GM19452 (cell line): ENCODE results near the gene INTS7.
"Not testable (repeated sequence)": the region's sequence is repeated elsewhere in the genome, so short reads cannot be mapped to it uniquely, and the experiment has no call there.

Experiments used
- ATAC-seq: cut with Tn5 transposase; IDR thresholded peaks from one replicate; pipeline ENCODE4 v1.9.1; 2021; ENCODE audit not compliant: unreplicated experiment

INTS7 gene

GRCh38 chr1:211937422-211937821 lies 97.9 kb downstream of the INTS7 start:
- not testable (repeated sequence) for ATAC-seq

- peak; percentile 72 for ATAC-seq
These were observed 99.8 kb downstream of the INTS7 start for GRCh38 chr1:211935448-211935970.

GRCh38 chr1:211933946-211934714 lies 101.2 kb downstream of the INTS7 start:
- ATAC-seq, result no peak

DNA sequence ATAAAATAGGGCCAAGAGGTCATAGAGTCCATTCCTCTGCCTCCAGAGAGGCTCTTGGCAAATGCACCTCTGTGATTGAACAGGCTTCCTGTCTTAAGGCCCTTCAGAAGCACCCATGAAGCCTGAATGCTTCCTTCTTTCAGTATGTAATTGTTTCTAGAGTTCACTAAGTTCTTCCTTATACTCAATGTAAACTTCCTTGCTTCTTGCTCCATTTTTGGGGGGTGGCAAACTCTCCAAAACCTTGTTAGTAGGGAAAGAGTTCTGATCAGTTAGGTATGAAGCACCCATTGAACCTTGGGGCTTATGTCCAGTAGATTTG lies 102.5 kb downstream of the INTS7 start:
- ATAC-seq, result no peak

DNA sequence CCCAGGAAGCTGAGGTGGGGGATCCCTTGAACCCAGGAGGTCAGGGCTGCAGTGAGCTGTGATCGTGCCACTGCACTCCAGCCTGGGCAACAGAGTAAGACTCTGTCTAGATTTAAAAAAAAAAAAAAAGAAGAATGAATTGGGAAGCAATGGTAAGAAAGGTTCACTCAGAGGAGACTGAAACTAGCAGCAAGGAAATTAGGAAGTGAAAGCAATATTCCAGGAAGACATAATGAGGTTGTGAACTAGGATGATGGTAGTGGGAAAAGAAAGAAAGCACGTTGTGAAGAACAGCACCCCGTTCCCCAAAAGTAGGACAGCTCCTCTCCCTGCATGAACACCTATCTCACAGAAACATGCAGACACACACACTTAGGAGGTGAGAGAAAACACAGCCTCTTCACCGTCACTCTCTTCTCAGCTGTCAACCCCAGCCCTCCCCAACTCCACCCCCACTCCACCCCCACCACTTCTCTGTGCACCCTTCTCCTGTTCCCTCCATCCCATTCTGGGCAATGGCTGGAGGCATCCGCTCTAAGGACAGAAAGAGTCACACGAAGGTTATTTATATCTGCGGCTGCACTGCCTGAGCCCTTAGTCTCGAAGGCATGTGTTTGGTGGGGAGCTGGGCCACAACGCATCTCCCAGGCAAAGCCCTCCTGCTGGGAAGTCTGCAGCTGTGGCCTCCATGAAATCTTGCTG lies 103.0 kb downstream of the INTS7 start:
- no peak for ATAC-seq

DNA sequence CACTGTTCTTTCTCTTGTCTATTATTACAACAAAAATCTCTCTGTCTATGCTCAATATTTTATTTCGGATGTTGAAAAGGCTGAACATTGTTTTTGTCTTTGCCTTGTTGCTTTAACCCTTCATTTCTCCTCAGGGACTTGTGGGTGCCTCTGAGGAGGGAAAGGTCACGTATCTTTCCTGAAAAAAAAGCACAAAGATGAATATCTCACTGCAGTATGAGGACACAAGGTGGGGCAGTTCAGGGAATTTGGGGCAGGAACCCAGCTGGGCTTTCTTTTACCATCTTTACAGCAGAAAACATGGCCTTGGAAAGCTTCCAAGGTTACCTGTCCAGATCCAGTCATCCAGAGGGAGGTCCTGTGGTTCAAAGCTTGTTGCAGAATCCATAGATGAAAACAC lies 105.7 kb downstream of the INTS7 start:
- ATAC-seq, result no peak

- no peak for ATAC-seq
These were observed 106.2 kb downstream of the INTS7 start for GRCh38 chr1:211928993-211929637.

- no peak for ATAC-seq
These were observed 107.0 kb downstream of the INTS7 start for GRCh38 chr1:211928290-211928801.

GRCh38 chr1:211925016-211925415 lies 110.3 kb downstream of the INTS7 start:
- no peak for ATAC-seq

- no peak for ATAC-seq
These were observed 111.1 kb downstream of the INTS7 start for GRCh38 chr1:211924256-211924655.

- ATAC-seq, result no peak
These were observed 112.3 kb downstream of the INTS7 start for GRCh38 chr1:211923095-211923494.

DNA sequence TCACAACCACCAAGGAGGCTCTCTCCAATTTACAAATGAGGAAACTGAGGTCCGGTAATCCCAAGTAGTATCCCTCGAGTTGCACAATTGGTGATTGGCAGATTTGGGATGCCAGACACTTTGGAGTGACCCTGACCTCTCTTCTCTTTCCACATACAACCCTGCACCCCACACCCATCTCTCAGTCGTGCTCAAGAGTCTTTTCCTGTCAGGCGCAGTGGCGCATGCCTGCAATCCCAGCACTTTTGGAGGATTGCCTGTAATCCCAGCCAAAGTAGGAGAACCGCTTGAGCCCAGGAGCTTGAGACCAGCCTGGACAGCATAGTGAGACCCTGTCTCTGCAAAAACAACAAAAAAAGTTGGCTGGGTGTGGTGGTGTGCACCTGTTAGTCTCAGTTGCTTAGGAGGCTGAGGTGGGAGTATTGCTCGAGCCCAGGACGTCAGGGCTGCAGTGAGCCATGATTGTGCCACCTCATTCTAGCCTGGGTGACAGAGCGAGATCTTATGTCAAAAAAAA lies 113.7 kb downstream of the INTS7 start:
- no peak for ATAC-seq

GRCh38 chr1:211920602-211921226 lies 114.6 kb downstream of the INTS7 start:
- ATAC-seq, result no peak

GRCh38 chr1:211920141-211920572 lies 115.2 kb downstream of the INTS7 start:
- no peak for ATAC-seq

DNA sequence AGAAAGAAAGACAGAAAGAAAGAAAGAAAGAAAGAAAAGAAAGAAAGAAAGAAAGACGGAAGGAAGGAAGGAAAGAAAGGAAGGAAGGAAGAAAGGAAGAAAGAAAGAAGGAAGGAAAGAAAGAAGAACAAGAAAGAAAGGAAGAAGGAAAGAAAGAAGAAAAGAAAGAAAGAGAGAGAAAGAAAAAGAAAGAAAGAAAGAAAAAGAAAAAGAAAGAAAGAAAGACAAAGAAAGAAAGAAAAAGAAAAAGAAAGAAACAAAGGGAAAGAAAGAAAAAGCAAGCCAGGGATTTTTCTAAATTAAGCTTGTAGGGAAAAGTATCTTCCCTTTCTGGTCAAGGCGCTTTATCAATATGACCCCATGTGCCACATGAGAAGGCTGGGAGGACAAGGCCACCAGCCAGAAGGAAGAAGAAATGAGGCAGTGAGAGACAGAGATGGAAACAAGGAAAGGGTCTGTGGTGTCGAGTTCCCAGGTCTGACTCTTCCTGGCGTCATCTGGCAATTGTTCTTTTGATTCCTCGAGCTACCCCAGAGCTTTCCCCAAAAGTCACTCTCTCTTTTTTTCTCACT lies 116.4 kb downstream of the INTS7 start:
- ATAC-seq, result no peak

GRCh38 chr1:211916458-211916857 lies 118.9 kb downstream of the INTS7 start:
- ATAC-seq, result not testable (repeated sequence)

GRCh38 chr1:211915924-211916323 lies 119.4 kb downstream of the INTS7 start:
- ATAC-seq, result no peak

DNA sequence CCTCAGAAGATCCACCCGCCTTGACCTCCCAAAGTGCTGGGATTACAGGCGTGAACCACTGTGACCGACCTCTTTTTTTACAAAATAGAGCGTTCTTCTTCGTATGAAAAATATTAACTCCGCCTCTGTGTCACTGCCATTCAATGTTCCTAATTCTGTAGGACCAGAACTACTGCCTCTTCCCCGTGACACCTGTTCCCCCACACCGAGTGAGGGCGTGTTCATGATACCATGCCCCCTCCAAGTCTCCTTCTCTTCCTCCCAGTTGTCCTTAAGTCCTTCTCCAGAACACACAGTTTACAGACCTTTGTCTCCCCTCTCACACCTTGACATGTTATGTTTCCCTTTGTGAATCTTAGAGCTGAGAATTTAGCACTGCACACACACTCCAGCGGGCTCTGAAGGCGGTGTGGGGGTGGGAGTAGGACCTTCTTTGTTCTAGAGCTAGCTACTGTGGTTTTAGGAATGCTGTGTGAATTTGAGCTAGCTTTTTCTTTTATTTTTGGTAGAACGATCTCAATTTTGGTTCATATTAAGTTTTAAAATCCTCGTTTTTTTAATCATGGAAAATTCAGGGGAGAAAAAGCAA lies 122.4 kb downstream of the INTS7 start:
- ATAC-seq, result no peak

GRCh38 chr1:211912038-211912437 lies 123.3 kb downstream of the INTS7 start:
- no peak for ATAC-seq

DNA sequence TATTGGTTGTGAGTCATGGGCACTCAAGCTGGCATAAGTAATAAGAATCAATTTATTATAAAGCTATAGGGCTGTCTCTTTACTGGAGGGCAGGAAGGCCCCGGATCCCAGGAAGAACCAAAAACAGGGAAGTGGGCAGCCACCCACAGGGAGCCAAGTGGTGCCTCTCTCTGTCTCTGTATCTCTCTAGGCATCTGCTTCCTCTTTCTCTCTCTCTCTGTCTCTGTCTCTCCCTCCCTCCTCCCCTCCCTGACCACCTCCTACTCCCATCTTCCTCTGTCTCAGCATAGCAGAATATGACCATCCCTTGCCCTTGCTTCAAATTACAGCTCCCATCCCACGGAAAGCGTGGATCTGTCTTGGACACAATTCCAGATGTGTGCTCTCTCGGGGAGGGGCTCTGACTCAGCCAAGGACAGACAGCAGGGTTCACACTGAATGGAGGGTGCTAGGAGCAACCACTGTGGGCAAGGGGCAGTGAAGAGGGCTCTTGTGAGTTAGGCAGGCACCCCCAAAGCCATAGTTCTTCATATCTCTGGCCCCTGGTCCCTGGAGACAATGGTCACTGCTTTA lies 124.4 kb downstream of the INTS7 start:
- ATAC-seq, result no peak
